Stimulated activated CD4-positive, alpha-beta T cell treated with anti-CD3 and anti-CD28 coated beads, Interleukin-1b, Interleukin-23, amount 100 ng/mL, for 24 hours (primary cell): ENCODE measurements around the gene TBC1D22A.
"Not testable (repeated sequence)": the region's sequence is repeated elsewhere in the genome, so short reads cannot be mapped to it uniquely, and the experiment has no call there.

ENCODE experiments used
- DNase-seq, 4 experiments: peaks; one replicate each; pipeline ENCODE4 v3.0.0-alpha.2; 2020; ENCODE audit warnings: low read depth in 4 of 4, low spot score in 1 of 4

Gene TBC1D22A

GRCh38 chr22:46773076-46773475, 10.6 kb downstream of the TBC1D22A start:
- DNase-seq = no peak

GRCh38 chr22:46774253-46774979, 12.0 kb downstream of the TBC1D22A start:
- no peak for DNase-seq

DNA sequence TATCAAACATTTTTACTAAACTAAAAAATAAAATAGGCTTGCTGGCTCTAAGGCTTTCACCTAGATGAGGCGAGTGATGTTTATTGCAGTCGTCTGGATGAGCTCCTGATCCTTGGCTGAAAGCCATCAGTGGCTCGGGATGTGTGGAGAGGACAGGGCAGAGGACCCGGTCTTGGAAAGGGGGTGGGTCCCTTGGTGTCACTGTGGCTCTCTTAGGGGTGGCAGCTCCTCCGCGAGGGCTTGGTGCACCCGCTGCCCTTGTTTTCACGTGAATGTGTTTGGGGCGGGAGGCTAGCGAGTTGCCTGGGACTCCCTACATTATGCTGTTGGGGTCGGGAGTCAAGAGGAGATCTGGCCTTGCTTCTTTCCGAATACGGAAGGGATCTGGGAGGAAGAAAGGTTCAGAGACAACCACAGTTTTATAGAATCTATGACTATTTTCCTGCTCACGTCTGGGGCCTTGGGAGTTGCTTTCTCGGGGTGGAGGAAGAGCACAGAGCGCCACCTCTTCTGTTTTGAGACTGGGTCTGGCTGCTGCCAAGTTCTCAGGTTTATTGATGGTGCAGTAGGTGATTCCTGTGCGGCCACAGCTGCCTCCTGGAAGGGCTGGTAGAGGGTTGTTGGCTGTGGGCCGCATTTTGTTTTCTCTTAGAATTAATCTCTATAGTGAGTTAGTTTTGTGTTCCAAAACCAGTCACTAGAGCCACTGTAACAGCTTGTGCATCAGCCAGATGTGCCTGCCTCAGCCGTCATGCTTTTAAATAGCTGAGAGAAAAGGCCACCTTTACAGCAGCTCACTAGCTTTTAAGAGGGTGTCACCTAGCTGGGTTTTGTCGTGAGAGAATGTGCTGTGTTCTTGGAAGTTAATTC, 12.8 kb downstream of the TBC1D22A start:
- DNase-seq = no peak

DNA sequence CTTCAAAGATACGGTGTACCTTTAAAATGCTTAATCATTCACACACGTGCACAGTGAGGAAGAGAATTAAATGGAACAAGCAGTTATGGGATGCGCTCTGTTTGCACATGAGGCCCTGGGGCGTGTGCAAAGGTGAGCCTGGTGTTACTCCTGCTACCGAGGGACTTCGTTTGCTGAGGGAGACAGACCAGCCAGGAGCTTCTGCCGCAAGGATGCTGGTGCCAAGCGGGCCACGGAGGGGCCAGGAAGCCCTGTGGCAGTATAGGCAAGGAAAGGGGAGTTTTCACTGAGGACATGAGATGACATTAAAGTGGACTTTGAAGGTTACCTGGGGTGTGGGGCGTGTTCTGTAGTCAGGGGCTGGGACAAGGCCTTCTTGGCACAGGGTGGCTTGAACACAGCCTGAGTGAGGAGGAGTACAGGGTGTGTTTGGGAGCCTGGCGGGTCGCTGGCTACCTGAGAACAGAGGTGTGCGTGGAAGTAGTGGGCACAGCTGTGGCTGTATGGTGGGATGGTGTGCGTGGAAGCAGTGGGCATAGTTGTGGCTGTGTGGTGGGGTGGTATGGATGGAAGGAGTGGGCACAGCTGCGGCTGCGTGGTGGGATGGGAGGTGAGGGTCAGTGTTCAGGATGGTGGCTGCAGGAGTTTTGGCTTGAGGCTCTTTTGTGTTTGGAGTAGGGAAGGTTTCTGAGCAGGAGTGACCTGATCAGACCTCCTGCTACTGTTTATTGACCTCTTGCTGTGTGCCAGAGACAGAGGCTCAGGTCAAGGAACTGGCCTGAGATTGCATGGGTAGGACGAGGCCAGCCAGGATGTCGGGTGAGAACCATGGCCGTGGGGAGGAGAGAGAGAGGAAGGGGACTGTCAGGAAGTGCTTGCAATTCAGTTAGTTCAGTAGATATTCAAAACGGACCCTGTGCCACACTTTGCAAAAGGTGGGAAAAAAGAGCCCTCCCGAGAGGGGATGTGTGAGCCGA, 13.7 kb downstream of the TBC1D22A start:
- no peak for DNase-seq

- DNase-seq = no peak
Observed at GRCh38 chr22:46776876-46777608, 14.6 kb downstream of the TBC1D22A start.

DNA sequence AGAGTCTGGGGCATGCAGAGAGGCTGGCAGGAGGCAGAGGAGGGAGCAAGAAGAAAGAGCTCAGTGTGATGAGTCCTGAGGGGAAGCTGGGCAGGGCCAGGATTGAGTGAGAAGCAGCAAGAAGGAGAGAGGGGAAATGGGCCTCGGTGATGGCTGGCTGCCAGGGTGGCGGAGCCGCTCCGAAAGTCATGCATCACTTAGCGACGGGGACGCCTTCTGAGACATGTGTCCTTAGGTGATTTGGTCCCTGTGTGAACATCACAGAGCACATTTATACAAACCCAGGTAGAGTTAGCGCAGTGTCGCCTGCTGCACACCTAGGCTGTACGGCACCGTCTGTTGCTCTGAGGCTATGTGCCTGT, 15.1 kb downstream of the TBC1D22A start:
- DNase-seq = peak in 1 of 4 experiments; percentile 37

- DNase-seq = no peak
Observed at GRCh38 chr22:46779023-46779422, 16.6 kb downstream of the TBC1D22A start.

- DNase-seq = no peak
Observed at GRCh38 chr22:46779651-46780050, 17.2 kb downstream of the TBC1D22A start.

DNA sequence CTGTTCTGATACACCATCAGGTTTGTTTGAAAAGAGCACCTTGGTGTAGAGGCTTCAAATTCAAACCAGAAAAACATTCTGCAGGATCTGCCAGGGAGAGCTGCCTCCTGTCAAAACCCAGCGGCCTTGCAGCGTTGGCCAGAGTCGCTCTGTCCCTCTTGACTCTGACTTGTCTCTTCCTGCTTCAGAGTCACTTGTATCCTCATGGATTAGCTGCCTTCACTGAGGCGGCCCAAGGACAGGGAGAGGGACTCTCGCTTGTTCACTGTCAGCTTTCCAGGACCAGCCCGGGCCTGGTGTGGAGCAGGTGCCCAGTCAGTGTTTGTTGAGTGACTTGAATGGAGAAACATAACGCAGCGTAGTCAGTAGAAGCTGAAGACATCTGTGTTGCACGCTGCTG, 18.0 kb downstream of the TBC1D22A start:
- DNase-seq = no peak

DNA sequence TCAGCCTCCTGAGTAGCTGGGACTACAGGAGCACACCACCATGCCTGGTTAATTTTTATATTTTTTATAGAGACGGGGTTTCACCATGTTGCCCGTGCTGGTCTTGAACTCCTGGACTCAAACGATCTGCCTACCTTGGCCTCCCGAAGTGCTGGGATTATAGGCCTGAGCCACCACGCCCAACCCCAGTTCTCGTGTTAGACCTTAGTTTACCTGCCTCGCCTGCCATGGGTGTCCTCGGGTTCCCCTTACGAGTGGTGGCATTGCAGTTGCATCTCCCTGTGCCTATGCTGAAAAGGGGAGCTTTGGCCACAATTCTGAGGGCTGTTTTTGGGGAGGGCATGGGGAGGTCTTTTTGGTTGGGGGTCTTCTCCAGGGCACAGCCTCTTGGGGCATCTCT, 18.8 kb downstream of the TBC1D22A start:
- DNase-seq = no peak

DNA sequence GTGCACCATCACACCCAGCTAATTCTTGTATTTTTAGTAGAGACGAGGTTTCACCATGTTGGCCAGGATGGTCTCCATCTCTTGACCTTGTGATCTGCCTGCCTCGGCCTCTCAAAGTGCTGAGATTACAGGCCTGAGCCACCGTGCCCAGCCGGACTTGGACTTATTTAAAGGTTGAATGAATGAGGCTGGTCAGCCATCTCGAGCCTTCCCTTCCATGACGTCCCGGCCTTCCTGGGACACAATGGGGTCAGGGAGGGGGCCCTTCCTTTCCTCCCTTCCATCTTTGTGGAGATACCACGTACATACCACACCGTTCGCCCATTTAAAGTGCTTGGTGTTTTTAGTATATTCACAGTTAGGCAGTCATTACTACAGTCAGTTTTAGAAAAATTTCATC, 19.8 kb downstream of the TBC1D22A start:
- DNase-seq = not testable (repeated sequence)

- DNase-seq = no peak
Observed at GRCh38 chr22:46783721-46784120, 21.3 kb downstream of the TBC1D22A start.

DNA sequence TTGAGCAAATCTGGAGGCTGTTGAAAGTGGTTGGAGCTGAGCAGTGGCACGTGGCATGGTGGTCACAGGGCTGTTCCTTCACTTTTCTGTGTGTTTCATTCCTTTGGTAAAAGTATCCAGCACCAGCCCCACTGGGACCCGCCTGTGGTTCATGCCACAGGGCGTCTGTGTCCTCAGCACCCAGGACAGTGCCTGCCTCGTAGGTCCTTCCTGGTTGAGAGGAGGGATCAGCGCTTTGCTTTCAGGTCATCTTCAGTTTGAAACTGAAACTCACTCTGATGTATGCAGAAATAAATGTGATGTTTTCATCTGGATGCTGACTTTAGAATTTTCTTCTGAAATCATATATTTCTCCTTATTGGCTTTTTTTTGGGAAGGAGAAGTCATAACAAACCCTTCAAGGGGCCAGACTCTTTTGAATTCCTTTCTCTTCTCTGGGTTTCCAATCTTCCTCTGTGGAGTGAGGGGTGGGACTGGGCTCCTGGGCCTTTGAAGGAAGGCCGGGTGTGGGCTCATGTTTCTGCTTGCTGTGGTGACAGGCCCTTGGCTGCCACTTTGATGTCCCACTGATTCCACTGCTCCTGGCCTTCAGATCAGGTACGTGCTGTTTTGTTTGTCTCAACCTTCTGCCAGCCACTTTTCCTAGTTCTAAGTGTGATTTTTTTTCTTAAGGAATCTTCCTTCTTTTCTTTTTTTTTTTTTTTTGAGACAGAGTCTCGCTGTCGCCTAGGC, 26.2 kb downstream of the TBC1D22A start:
- no peak for DNase-seq

- no peak for DNase-seq
Observed at GRCh38 chr22:46789992-46790391, 27.5 kb downstream of the TBC1D22A start.

DNA sequence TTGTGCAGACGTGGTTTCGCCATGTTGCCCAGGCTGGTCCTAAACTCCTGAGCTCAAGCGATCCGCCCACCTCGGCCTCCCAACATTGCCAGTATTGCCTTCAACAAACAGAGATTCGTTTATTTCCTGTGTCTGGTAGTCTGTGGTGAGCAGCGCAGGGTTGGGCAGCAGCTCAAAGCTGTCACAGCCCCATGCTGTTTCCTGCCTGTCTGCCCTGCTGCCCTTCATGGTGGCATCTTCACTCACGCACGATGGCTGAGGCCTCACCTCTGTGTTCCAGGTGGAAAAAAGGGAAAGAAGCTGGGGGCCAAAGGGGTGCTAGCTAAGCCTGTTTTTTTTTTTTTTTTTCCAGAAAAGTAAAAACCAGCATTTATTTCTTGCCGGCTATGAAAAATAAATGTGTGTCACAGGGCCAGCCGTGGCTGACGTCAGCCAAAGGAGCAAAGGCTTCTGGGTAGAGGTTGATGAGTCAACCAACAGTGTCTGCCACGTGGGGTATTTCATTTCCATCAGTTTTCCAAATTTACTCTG, 28.8 kb downstream of the TBC1D22A start:
- DNase-seq = peak; percentile 46 to 65 (median 54)

GRCh38 chr22:46792061-46792796, 29.8 kb downstream of the TBC1D22A start:
- no peak for DNase-seq

DNA sequence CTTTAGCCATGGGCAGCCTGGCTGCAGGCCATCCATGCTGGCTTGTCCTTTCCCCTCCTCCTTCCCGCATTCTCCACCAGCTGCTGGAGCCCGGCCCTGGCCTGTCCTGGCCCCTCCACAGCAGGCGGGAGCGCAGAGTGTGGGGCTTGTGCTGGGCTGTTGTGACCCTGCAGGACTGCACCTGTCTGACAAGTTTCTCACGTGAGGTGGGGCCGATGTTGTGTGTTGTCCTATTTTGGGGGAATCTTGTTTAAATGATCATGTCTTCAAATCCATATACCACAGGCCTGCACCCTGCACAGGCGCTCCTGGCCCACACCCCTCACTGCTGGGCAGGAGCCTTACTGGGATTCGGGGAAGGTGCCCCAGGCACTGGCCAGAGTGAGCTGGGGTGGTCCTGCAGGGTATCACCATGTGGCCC, 30.4 kb downstream of the TBC1D22A start:
- no peak for DNase-seq

DNA sequence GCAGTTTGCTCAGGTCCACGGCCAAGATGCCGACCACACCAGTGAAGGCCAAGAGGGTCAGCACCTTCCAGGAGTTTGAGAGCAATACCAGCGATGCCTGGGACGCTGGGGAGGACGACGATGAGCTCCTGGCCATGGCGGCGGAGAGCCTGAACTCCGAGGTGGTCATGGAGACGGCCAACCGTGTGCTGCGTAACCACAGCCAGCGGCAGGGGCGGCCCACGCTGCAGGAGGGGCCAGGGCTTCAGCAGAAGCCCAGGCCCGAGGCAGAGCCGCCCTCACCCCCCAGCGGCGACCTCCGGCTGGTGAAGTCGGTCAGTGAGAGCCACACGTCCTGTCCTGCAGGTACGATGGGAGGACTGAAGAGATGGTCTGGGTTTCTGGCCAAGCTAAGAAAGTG, 31.0 kb downstream of the TBC1D22A start:
- no peak for DNase-seq

DNA sequence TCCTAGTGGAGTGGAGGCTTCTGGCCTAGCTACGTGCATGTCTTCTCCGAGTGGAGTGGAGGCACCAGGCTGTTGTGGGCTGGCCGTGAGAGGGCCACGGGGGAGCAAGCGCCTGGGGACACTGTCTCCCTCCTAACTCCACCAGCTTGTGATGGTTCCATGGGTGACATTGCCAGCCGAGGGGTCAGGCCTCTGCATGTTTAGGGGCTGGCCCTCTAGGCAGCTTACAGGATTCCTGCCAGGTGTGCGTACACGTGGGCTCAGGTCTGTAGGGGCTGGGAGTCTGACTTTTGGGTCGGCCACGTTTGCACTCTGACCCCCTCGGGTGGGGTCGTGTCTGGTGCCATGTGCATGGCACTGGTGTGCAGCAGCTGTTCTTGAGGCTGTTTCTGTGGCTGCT, 31.6 kb downstream of the TBC1D22A start:
- no peak for DNase-seq
